Activated CD8-positive, alpha-beta T cell treated with anti-CD3 and anti-CD28 coated beads for 36 hours (primary cell): ENCODE results near the gene PMPCA. TPM values are rescaled to one million over a fixed set of nuclear protein-coding genes. Genes with fewer than 3 reads are reported as not detected.

Source experiments
- ATAC-seq: fragments of 200-7000 bp; cut with Tn5 transposase; one replicate; pipeline ENCODE4 v1.10.0; 2021; ENCODE audit warnings: mild to moderate bottlenecking, moderate library complexity
- CTCF ChIA-PET: fragments of 350-600 bp; sonication (Branson Sonifier 250); formaldehyde crosslinking; loops from one replicate; lab custom pipeline; 2021; ENCODE audit warnings: antibody characterized with exemption; lab: Charles Lee
- POLR2A ChIA-PET: fragments of 350-600 bp; sonication (Branson Sonifier 250); formaldehyde crosslinking; loops from one replicate; lab custom pipeline; 2021; ENCODE audit warnings: antibody characterized with exemption; lab: Charles Lee
- DNase-seq: peaks from one replicate; pipeline ENCODE4 v3.0.0-alpha.2; 2020
- H3K27ac Mint-ChIP-seq: one replicate; pipeline ENCODE4 v1.8.0; 2021; ENCODE audit warnings: mild to moderate bottlenecking, mixed read lengths
- H3K27me3 Mint-ChIP-seq: one replicate; pipeline ENCODE4 v1.8.0; 2021; ENCODE audit warnings: mixed read lengths
- H3K36me3 Mint-ChIP-seq: one replicate; pipeline ENCODE4 v1.8.0; 2021; ENCODE audit warnings: low read depth, mixed read lengths
- H3K4me1 Mint-ChIP-seq: one replicate; pipeline ENCODE4 v1.8.0; 2021; ENCODE audit warnings: low read depth, mixed read lengths
- H3K4me3 Mint-ChIP-seq: one replicate; pipeline ENCODE4 v1.8.0; 2021; ENCODE audit warnings: mild to moderate bottlenecking, moderate library complexity, mixed read lengths
- H3K9me3 Mint-ChIP-seq: one replicate; pipeline ENCODE4 v1.8.0; 2021; ENCODE audit warnings: mixed read lengths
- intact Hi-C: fragments of 100-400 bp; cut with micrococcal nuclease; formaldehyde crosslinking; loops from one replicate; pipeline ENCODE4 v1.10.0; 2022
- total RNA-seq, 2 experiments: library from RNA; stranded (reverse); gene quantifications; one replicate each; pipeline ENCODE4 v1.2.3, GENCODE V29; 2021
- TF ChIP-seq, protein P1 (sequence below): fragments of 200-600 bp; IDR thresholded peaks from one replicate; pipeline ENCODE4 v1.8.0; 2022; ENCODE audit warnings: antibody characterized with exemption, mild to moderate bottlenecking

Gene PMPCA
- total RNA-seq, 2 experiments from 2014 or later, result 128 to 140 TPM

DNA sequence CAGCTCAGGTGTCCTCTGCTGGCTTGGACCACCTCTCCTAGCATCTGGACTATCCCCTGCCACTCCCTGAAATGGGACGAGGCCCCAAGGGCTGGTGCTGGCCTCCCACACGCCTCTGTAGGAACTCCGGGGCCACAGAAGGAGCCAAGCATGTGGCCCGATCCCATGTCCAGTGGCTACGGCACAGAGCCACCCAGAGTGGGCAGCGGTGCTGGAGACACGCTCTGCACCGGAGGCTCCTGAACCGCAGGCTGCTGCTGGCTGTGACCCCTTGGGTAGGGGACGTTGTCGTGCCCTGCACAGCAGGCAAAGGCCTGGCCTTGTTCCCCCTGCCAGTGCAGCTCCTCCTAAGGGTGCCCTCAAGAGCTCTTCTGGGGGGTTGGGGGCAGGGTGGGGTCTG is 30.6 kb upstream of the PMPCA start:
- TF ChIP-seq, protein P1, sequence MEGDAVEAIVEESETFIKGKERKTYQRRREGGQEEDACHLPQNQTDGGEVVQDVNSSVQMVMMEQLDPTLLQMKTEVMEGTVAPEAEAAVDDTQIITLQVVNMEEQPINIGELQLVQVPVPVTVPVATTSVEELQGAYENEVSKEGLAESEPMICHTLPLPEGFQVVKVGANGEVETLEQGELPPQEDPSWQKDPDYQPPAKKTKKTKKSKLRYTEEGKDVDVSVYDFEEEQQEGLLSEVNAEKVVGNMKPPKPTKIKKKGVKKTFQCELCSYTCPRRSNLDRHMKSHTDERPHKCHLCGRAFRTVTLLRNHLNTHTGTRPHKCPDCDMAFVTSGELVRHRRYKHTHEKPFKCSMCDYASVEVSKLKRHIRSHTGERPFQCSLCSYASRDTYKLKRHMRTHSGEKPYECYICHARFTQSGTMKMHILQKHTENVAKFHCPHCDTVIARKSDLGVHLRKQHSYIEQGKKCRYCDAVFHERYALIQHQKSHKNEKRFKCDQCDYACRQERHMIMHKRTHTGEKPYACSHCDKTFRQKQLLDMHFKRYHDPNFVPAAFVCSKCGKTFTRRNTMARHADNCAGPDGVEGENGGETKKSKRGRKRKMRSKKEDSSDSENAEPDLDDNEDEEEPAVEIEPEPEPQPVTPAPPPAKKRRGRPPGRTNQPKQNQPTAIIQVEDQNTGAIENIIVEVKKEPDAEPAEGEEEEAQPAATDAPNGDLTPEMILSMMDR, result no peak
- ChIA-PET POLR2A (no interaction called here), CTCF (no interaction called here)
- intact Hi-C loops, result no loop called here
- Mint-ChIP-seq H3K27ac (no peak overlapping the region), H3K4me1 (peaks cover 4% of the 10 kb centered on the region), H3K27me3 (no peaks in the 10 kb centered on the region), H3K9me3 (no peaks in the 10 kb centered on the region), H3K4me3 (no peak overlapping the region), H3K36me3 (peaks cover 16% of the 10 kb centered on the region)
- DNase-seq (no peak), ATAC-seq (no peak)

DNA sequence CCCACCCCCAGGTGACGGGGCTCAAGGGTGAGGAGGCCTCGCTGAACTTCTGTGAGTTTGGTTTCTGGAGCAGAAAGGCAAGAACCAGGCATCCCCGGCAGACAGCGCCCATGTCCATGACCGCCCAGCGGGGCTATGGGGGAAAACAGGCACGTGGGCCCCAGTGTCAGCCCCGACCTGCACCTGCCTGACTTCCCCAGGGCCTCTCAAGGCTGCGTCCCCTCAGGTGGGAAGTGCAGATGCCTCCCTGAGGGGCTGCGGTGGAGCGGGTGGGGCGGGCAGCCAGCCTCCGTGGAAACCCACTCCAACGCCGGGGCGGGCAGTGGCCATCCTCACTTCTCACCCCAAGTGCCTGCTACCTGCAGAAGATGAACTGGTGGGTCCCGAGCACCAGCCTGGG is 30.1 kb upstream of the PMPCA start:
- no peaks in the 10 kb centered on the region for H3K27me3 Mint-ChIP-seq
- no peak overlapping the region for H3K4me3 Mint-ChIP-seq
- ATAC-seq (no peak), DNase-seq (no peak)
- ChIA-PET POLR2A (no interaction called here), CTCF (no interaction called here)
- no peaks in the 10 kb centered on the region for H3K9me3 Mint-ChIP-seq
- no peak overlapping the region for H3K27ac Mint-ChIP-seq
- TF ChIP-seq, protein P1, result no peak
- H3K4me1 Mint-ChIP-seq, result peaks cover 9% of the 10 kb centered on the region
- H3K36me3 Mint-ChIP-seq, result peaks cover 21% of the 10 kb centered on the region
- intact Hi-C loops, result no loop called here

DNA sequence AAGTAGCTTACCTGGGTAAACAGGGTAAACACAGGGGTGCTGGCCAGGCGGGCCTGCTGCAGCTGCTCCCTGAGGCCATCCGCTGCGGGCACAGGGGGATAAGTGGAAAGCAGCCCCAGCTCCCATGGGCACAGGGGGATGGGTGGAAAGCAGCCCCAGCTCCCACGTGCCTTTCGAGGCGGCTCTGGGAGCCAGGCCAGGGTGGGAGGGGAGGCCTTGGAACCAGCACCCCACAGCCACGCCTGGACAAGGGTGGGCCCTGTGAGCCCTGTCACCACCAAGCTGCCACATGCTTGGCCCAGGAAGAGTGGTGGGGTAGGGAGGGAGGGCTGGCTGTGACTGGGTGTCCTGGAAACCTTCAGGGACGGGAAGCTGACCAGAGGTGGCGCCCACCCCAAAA is 29.1 kb upstream of the PMPCA start:
- POLR2A ChIA-PET, result interaction anchor here (0.9 to 1.0 kb wide), 2 partner anchors 17 to 18 kb away, joined by 3 to 4 read pairs; partner anchors contain the start of gene DNLZ
- Mint-ChIP-seq H3K4me1 (peaks cover 16% of the 10 kb centered on the region), H3K9me3 (no peaks in the 10 kb centered on the region), H3K27ac (no peak overlapping the region), H3K36me3 (peaks cover 24% of the 10 kb centered on the region), H3K27me3 (no peaks in the 10 kb centered on the region), H3K4me3 (no peak overlapping the region)
- CTCF ChIA-PET, result no interaction called here
- intact Hi-C loops, result no loop called here
- TF ChIP-seq, protein P1, result no peak
- DNase-seq, result no peak
- no peak for ATAC-seq

DNA sequence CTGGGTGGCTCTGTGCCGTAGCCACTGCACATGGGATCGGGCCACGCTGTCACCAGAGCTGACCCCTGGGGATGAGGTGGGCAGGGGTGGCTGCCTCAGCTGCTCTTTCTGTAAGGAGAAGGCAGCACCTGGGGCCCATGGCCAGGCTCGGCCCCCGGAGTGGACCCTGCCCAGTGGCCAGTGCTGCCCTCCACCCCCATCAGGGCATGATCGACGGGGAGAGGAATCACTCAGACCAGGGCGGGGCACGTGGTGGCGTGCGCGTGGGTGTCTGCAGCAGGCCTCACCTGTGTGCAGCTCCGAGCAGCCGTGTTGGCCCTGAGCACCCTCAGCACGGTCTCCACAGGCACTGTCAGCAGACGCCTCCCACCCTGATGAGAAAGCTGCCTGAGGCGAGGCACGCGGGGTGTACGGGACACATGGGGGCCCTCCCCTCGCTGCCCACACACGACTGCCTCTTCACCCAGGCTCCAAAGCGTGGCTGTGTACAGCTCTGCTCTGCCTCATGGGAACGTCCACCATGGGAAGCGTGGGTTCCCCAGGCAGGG is 28.4 kb upstream of the PMPCA start:
- H3K27ac Mint-ChIP-seq, result no peak overlapping the region
- no peaks in the 10 kb centered on the region for H3K9me3 Mint-ChIP-seq
- ChIA-PET POLR2A (interaction anchor here (0.9 to 1.0 kb wide), 3 partner anchors 10 to 18 kb away, joined by 3 to 4 read pairs (median 4); partner anchors contain the start of gene DNLZ), CTCF (interaction anchor here (1.3 kb wide), 1 partner anchor 19 kb away, joined by 3 read pairs; no protein-coding TSS in a partner anchor)
- H3K4me1 Mint-ChIP-seq, result peaks cover 16% of the 10 kb centered on the region
- H3K4me3 Mint-ChIP-seq, result no peak overlapping the region
- TF ChIP-seq, protein P1, result no peak
- DNase-seq, result no peak
- no peak for ATAC-seq
- intact Hi-C loops, result no loop called here
- no peaks in the 10 kb centered on the region for H3K27me3 Mint-ChIP-seq
- H3K36me3 Mint-ChIP-seq, result peaks cover 28% of the 10 kb centered on the region

DNA sequence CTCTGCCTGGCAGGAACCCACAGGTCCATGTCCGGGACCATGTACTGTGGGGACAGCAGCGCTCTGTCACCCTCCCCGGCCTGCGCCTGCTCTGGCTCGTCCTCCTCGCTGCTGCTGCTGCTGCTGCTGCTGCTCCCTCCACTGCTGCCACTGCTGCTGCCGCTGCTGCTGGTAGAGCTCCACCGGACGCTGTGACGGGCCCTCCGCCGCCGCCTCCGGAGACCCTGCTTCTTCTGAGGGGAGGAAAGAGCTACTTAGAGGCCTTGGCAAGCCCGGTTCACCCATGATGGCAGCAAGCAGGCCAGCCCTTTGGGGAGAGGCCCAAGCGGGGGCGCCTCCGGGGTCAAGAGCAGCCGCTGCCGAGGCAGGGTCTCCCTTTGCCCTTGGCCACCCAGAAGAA is 27.0 kb upstream of the PMPCA start:
- intact Hi-C loops, result no loop called here
- CTCF ChIA-PET, result no interaction called here
- H3K36me3 Mint-ChIP-seq, result peaks cover 40% of the 10 kb centered on the region

More for the DNA sequence above, 27.0 kb upstream of the PMPCA start:
- H3K4me1 Mint-ChIP-seq, result peaks cover 16% of the 10 kb centered on the region
- DNase-seq, result no peak
- no peak for ATAC-seq
- H3K9me3 Mint-ChIP-seq, result no peaks in the 10 kb centered on the region
- H3K27me3 Mint-ChIP-seq, result no peaks in the 10 kb centered on the region
- TF ChIP-seq, protein P1, result no peak
- POLR2A ChIA-PET, result interaction anchor here (1.2 to 1.9 kb wide), 3 partner anchors 14 to 20 kb away, joined by 3 to 5 read pairs (median 4); partner anchors contain the start of genes DNLZ and SNAPC4
- H3K4me3 Mint-ChIP-seq, result no peak overlapping the region
- H3K27ac Mint-ChIP-seq, result no peak overlapping the region
